ENCODE results near the gene ARHGAP44.

DNA sequence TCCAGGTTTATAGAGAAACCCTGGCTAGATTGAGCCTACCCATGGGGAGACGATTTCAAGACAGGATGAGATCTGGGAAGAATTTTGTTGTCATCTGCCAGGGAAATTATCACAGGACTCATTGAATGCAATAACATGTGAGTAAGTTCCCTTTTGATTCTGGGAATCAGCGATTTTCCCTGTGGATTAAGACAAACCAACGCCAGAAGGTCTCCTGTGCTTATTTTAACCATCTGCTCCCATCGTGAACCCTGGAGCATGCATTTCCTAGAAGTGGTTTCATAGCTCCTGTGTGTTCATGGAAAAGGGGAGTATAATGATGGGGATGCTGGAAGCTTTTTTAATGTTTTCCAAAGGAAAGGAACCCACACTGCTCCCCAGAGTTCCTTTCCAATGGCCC is 21.0 kb upstream of the ARHGAP44 start:
- TF ChIP-seq ZNF274 (IDR thresholded peaks at IDR 0.05; ENCODE audit: low read depth, low read length) = no peak
- no peak for TF ChIP-seq YY1 (IDR thresholded peaks at IDR 0.05; ENCODE audit: insufficient read depth, insufficient read length)
- TF ChIP-seq SUZ12 (IDR thresholded peaks at IDR 0.05; ENCODE audit: extremely low read depth, insufficient read depth, insufficient read length) = no peak
